GM18870 (cell line): Measurements from ENCODE around the gene IAH1.
"Not testable (repeated sequence)": the region's sequence is repeated elsewhere in the genome, so short reads cannot be mapped to it uniquely, and the experiment has no call there.

ENCODE experiments used
- ATAC-seq: cut with Tn5 transposase; IDR thresholded peaks from one replicate; pipeline ENCODE4 v1.9.1; 2021; ENCODE audit warnings: moderate library complexity; ENCODE audit not compliant: unreplicated experiment

Gene IAH1

GRCh38 chr2:9472511-9472910 lies 1.8 kb upstream of the IAH1 start:
- ATAC-seq: no peak

- ATAC-seq: no peak
Observed at GRCh38 chr2:9473308-9473984, 905 bp upstream of the IAH1 start.

- no peak for ATAC-seq
Observed at GRCh38 chr2:9473985-9474360, 378 bp upstream of the IAH1 start.

- no peak for ATAC-seq
Observed at GRCh38 chr2:9477914-9478313, 3.6 kb downstream of the IAH1 start.

- ATAC-seq: no peak
Observed at GRCh38 chr2:9478526-9478925, 4.2 kb downstream of the IAH1 start.

- no peak for ATAC-seq
Observed at GRCh38 chr2:9480157-9480556, 5.8 kb downstream of the IAH1 start.

- ATAC-seq: no peak
Observed at GRCh38 chr2:9483107-9483506, 8.8 kb downstream of the IAH1 start.

GRCh38 chr2:9484533-9484932 lies 10.2 kb downstream of the IAH1 start:
- no peak for ATAC-seq

- ATAC-seq: no peak
Observed at GRCh38 chr2:9488583-9489547, 14.5 kb downstream of the IAH1 start.

- ATAC-seq: no peak
Observed at GRCh38 chr2:9490789-9491188, 16.4 kb downstream of the IAH1 start.

- no peak for ATAC-seq
Observed at GRCh38 chr2:9492927-9493326, 18.6 kb downstream of the IAH1 start.

GRCh38 chr2:9493478-9493877 lies 19.1 kb downstream of the IAH1 start:
- no peak for ATAC-seq

GRCh38 chr2:9494081-9494480 lies 19.7 kb downstream of the IAH1 start:
- ATAC-seq: no peak

GRCh38 chr2:9497017-9497416 lies 22.7 kb downstream of the IAH1 start:
- no peak for ATAC-seq

- ATAC-seq: no peak
Observed at GRCh38 chr2:9498210-9498609, 23.9 kb downstream of the IAH1 start.

GRCh38 chr2:9508931-9509330 lies 34.6 kb downstream of the IAH1 start:
- no peak for ATAC-seq

GRCh38 chr2:9513946-9514345 lies 39.6 kb downstream of the IAH1 start:
- ATAC-seq: not testable (repeated sequence)

- ATAC-seq: no peak
Observed at GRCh38 chr2:9517118-9517782, 42.9 kb downstream of the IAH1 start.

- ATAC-seq: no peak
Observed at GRCh38 chr2:9518163-9518562, 43.8 kb downstream of the IAH1 start.

- no peak for ATAC-seq
Observed at GRCh38 chr2:9518780-9519179, 44.4 kb downstream of the IAH1 start.

- no peak for ATAC-seq
Observed at GRCh38 chr2:9519250-9519649, 44.9 kb downstream of the IAH1 start.

GRCh38 chr2:9524291-9524690 lies 49.9 kb downstream of the IAH1 start:
- ATAC-seq: no peak
